NCI-H146 (cell line): ENCODE results near the gene SLMAP.

Experiments used
- DNase-seq: peaks from one replicate; lab custom pipeline; 2025; lab: John Stamatoyannopoulos, UW

Gene SLMAP

DNA sequence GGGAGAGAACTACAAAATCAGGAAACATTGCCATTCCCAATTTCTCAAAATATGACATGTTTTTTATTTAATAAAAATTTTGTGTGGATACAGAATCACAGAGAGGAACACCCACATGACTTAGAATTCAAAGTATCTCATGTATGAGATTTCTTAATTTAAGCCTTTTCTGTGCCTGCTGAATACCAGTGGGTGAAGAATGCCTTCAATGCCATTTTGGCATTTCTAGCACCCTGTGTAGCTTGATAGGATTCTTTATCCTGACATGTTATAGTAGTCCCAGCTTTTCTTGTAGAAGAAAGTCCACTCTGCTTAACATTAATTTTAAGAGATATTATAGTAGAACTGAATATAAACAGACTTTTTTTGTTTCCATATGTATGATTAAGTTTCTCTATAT, 3.1 kb upstream of the SLMAP start:
- DNase-seq, result no peak

DNA sequence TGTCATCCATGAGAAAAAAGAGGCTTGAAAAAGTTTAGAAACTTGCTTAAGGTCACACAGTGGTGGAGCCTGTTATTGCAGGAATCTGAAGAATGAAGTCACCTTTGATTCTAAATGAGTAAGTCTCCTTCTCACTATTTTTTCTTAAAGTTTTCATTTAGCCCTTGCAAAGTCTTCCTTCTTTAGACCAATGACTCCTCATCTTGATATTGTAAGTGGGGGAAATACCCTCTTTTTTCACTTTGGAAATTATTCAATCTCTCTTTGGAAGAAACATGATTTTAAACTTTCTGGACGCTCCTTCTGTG, 787 bp upstream of the SLMAP start:
- peak; percentile 6 for DNase-seq

DNA sequence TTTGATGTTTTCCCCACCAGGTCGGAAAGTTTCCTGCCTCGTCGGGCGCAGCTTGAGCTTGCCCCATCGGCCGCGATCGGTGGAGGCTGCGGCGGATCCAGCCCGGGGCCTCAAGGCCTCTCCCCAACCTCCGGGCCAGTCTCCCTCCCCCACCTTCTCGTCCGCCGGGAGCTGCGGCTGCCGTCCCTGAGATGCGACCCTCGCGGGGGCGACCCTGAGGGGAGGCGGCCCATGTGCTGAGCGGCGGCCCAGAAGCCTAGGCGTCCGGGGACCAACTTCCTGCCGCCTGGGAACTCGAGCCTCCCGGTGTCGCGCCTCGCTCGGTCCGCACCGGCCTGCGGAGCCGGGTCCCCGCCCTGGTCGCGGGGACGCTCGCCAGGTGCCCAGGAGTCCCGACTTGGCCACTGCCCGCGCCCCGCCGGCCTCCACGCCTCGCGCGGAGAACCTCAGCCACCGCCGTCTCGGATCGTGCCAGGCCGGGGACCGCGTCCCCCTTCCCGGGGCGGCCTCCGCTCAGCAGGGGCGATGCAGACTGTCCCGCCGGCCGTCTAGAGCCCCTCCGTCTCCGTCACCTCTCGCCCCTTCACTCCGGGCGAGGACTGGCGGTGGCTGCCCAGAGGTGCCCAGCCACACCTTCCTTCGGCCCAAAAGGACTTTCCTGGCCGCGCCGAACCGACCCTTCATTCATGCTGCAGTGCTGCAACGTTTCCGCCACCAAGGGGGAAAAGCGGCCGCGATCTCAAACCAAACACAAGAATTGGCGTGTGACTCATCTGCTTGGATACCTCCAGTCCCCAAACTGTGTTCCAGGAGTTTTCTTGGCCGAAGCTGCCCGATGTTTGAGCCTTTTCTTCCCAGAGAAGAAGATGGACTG, 656 bp downstream of the SLMAP start:
- peak; percentile 28 for DNase-seq

DNA sequence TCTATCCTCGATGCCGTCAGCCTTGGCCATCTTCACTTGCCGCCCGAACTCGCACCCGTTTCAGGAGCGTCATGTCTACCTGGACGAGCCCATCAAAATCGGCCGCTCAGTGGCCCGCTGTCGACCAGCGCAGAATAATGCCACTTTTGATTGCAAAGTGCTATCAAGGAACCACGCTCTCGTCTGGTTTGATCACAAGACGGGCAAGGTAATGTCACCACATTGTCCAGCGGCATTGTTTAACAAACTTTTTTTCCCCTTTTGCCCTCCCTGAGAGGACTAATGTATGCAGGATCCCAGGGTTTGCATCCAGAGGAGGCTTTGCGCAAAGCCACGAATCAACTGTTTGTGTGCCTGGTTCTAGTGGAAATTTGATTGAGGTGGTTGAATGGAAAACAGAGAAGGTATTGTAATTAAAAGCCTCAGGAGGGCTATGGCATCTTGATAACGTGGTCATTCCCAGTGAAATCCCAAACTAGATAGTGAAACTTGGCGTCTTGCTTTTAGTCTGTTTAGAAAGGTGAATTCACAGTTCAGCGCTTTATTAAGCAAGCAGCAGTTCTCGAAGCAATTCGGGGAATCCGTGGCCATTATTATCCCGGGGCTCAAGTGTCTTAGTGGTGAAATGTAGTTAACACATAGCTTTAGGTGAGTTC, 1.7 kb downstream of the SLMAP start:
- no peak for DNase-seq

DNA sequence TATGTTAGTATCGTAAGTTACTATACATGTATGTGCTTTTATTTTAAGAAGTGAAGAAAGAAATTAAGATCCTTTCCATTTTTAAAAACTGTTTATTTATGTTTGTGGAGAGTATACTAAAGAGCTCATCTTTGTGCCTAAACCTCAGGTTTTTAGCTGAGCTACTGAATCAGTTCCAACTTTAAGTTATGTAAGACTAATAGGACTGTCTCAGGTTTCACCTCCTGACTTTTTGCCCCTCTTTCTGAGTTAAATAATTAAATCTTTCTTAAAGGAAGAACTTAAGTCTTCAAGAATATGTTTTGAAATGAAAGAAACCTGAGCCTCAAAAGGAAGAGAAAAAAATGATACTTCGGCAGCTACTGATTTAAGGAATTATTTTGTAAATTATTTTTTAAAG, 2.6 kb downstream of the SLMAP start:
- DNase-seq, result no peak

DNA sequence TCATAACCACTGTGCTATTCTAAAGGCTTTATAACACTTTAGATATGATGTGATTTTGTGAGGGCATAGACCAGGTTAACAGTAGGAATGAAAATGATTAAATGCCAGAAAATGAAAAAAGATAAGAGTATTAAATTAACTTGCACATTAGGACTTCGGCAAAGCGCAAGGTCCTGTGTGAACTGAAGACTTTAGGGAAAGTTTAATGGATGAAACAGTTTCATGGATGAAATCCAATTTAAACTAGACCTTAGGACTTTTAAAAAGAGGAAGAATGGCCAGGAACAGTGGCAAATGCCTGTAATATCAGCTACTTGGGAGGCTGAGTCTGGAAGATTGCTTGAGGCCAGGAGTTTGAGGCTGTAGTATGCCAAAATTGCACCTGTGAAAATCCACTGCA, 8.7 kb downstream of the SLMAP start:
- no peak for DNase-seq

DNA sequence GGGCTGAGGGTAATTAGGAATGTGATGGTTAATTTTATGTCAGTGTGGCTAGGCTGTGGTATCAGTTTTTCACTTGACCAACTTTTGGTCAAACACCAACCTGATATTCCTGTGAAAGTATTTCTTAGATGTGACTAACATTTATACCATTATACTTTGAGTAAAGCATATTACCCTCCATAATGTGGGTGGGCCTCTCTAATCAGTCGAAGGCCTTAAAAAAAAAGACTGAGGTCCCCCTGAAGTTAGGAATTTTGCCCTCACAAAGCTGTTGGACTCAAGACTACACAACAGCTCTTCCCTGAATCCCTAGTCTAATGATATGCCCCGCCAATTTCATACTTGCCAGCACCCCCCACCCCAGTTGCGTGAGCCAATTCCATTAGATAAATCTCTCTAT, 12.5 kb downstream of the SLMAP start:
- no peak for DNase-seq

DNA sequence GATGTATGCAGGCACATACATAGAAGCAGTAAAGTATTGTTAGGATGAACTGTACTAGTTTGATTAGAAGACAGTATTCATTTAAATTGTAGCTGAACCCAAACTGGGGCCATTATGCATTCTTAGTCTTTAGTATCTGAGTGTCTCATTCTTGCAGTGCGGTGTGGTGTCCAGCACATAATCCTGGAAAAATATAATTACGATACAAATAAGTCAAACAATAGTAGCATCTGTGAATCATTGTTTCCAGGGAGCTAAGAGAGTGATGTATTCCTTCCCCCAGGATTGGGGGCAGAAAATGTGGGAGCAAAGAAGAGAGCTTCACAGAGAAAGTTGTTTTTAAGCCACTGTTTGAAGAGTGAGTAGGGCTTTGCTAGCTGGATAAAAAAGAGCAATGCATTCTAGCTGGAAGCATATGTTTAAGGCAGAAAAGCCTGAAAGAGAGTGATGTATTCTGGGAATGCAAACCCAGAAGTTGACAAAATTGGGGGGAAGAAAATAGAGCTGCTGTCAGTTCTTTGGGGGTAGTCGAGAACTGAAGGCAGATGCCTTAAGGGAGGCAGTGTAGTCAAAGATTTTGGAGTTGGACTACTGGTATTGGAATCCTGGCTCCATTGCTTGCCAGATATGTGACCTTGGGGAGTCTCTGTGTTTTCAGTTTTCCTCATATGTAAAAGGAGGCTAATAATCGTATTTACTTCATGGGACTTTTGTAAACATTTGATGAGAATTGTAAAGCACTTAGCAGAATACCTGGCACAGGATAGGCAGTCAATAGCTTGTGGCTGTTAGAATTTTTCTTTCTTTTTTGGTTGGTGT, 14.1 kb downstream of the SLMAP start:
- DNase-seq, result no peak

DNA sequence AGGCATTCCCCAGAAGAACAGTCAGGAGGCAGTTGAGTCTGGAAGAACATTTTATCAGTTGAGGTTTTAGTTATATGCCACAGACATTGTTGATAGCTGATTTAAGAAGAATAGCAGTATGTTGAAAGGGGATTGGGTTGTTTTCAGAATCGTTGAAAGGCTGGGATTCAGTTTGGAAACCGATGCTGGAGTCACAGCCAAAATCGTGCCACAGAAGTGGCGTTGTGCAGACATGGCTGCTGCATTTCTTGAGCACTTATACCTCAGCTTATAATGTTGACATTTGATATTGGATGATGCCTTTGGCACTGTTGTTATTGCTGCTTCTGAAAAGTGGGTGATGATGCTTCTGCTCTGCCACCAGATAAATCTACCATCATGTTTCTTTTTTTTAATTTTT, 16.1 kb downstream of the SLMAP start:
- DNase-seq, result no peak

DNA sequence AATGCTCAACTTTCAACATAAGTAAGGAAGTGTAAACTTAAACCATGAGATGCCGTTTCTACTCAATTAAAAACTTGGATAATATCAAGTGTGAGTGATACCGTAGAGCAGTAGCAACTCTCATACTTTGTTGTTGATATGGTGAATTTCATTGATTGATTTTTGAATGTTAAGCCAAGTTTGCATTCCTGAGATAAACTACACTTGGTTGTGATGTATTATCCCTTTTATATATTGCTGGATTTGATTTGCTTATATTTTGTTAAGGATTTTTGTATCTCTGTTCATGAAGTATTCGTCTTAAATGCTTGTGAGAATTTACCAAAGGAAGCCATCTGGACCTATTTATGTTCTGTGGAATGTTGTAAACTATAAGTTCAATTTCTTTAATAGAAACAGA, 21.7 kb downstream of the SLMAP start:
- no peak for DNase-seq

DNA sequence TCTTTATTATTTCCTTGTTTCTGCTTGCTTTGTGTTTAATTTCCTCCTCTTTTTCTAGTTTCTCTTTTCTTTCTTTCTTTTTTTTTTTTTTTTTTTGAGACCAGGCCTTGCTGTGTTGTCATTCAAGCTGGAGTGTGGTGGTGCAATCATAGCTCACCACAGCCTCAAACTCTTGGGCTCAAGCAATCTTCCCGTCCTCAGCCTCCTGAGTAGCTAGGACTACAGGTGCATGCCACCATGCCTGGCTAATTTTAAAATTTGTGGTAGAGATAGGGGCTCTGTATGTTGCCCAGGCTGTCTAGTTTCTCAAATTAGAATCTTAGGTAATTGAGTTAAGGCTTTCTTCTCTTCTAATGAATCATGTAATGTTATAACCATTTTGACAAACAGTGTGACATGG, 22.4 kb downstream of the SLMAP start:
- no peak for DNase-seq

DNA sequence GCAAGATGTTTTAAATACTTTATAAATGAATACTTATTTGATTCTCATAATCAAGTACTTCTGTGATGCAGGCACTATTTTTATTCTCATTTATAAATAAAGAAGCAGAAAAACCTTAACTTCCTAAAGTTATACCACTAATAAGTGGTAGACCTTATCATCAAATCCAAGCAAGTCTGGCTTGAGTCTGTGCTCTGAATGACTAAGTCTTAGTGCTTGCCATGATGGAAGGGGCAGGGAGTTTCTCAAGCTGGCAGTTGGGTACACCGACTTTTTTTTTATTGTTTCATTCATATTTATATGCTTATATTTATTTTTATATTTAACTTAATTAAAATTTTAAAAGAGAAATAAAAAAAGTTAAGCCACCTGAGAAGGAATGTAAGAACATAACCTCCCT, 23.6 kb downstream of the SLMAP start:
- no peak for DNase-seq

DNA sequence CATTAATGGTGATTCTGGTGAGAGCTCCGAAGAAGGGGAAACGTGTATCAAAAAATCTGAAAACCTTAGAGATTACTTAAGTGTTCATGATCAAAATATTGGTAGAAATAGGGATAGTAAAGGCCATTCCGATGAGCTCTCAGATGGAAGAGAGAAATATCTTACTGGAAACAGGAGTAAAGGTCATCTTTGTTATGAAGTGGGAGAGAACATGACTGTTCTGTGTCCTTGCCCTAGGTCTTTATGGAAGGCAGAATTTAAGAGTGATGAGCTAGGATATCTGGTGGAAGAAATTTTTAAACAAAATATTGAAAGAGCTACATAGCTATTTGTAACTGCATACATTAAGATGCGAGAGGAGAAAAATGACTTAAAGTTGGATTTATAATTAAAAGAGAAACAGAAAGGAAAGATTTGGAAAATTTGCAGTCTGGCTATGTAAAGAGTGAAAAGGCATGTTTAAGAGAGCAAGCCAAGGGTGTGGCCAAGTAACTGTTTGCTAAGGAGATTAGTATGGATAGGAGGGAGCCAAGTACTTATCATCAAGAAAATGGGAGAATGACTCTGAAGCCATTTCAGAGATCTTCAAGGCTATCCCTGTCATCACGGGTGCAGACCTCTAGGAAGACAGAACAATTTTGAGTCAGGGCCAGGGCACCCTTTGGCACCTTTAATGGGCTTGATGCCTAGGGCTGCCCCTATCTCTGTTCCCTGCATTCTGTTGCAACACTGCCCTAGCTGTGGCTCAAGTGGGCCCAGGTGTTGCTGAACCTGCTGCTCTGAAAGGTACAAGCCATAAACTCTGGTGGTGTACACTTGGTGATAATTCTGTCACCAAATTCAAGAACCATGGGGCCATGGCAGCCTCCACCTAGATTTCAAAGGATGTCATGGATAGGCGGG, 27.3 kb downstream of the SLMAP start:
- no peak for DNase-seq

DNA sequence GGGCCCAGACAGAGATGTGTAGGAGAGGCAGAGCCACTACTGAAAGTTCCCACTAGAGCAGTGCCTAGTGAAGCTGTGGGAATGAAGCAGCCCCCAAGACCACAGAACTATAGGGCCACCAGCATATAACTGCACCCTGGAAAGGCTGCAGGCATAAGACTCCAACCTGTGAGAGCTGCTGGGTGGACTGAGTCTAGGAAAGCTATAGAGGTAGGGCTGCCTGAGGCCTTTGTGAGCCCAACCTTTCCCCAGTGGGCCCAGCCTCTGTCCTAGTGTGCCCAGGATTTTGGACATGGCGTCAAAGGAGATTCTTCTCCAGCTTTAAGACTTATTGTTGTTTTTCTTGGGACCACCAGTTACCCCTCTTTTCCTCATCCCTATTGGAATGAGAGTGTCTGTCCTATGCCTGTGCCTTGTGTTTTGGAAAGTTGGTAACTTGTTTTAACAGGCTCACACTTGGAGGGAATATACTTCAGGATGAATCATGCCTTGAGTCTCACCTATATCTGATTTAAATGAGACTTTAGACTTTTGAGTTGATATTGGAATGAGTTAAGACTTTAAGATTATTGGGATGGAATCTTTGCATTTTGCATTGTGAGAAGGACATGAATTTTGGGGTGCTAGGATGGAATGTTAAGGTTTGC, 28.1 kb downstream of the SLMAP start:
- DNase-seq, result no peak

DNA sequence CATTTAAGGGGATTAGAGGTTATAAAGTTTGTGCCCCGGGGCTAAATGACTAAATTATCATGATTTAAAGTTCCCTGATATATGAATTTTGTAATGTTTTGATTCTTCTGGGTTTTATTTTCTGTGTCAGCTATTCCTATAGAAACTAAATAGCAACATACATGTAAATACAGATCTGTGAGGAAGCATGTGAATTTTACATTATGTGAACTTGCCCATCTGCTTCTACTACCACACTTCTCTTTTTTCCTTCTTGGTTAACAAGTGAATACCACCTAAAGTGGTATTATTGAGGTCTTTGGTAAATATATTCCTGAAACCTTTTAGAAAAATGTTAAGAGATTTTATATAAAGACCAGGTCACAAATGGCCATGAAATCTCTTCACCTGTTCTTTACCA, 29.3 kb downstream of the SLMAP start:
- no peak for DNase-seq

DNA sequence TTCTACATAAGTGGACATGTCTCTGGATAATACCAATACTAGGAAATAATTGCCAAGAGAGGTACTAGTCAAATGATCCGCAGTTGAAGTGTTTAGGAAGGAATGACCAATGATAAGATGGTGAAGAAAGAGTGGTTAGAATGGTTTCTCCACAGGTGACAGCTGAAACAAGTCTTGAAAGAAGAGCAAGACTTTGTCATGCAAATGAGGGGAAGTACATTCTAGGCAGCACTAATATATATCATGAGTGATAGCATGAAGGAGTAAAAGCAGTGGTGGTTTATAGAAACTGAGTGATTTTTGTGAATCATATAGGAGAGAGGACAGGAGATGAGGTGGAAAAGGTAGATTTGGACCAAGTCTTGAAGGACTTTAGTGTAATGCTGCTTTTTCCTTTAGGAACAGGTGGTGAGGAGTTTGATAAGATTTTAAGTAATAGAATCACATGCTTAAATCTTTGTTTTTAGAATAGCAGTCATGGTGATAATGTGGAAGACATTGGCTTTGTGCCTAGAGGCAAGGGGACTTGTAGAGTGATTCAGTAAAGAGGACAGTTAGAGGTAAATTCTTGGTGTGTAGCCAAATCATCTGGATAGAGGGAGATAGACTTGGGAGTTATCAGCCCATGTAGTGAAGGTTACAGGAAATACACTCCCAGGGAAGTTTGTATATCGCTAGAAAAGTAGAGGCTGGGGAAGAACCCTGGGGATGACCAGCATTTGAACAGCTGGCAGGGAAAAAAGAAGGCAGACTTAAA, 31.9 kb downstream of the SLMAP start:
- no peak for DNase-seq

DNA sequence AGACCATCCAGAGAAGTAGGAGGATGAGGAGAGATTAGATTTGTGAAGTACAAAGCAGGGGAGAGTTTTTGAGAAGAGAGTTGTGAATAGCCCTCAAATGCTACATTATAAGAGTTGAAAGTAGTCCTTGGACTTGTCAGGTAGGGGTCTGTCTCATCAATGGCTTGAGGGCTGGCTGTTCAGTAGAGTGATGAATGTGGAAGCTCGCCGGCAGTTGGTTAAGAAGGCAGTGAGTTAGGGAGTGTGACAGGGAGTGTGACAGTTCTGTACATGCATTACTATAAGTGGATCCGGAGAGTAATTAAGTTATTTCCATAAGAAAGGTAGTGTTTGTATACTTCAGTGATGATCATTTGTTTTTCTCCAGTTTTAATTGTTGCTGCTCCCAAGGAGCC, 32.5 kb downstream of the SLMAP start:
- no peak for DNase-seq

DNA sequence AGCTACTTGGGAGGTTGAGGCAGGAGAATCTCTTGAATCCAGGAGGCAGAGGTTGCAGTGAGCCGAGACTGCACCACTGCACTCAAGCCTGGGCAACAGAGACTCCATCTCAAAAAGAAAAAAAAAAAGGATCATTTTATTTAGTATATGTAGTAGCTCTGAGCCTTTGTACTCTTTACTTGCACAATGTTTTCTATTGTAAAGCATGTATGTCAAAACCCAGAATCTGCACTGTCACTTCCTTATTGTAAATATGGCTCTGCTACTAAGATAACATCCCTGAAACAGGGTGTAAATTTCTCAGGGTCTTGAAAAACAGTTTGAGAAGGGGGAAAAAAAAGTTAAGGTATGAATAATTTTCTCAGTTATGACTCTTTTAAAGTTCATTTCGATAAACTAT, 35.1 kb downstream of the SLMAP start:
- no peak for DNase-seq

DNA sequence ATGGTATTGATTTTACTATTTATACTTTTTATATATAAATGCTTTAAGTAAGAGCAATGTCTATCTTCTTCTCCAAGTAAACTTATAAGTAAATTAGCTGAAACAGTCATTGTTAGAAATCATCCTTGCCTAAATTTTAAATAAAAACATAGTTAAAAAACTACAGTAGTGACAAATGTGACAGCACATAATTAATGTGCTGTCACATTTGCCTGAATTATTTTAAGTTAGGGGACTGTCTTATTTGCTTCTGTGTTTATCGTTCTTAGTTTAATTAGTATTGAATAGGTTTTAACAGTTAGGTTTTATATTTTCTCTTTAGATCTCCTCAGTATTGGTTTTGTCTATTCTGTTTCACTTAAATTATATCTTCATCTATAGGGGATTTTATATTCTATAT, 36.1 kb downstream of the SLMAP start:
- no peak for DNase-seq

DNA sequence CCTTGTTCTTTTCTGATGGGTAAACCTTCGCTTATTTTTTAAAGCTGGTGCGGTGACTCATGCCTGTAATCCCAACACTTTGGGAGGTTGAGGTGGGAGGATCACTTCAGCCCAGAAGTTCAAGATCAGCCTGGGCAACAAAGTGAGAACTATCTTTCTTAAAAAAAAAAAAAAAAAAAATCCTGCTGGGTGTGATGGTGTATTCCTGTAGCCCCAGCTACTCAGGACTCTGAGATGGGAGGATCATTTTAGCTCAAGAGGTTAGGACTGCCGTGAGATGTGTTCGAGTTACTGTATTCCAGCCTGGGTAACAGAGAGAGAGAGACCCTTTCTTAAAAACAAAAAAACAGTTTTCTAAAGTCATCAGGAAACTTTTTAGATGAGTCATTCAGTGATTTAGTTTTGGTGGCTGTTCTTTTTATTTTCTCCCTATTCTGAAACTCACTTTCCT, 37.7 kb downstream of the SLMAP start:
- no peak for DNase-seq

DNA sequence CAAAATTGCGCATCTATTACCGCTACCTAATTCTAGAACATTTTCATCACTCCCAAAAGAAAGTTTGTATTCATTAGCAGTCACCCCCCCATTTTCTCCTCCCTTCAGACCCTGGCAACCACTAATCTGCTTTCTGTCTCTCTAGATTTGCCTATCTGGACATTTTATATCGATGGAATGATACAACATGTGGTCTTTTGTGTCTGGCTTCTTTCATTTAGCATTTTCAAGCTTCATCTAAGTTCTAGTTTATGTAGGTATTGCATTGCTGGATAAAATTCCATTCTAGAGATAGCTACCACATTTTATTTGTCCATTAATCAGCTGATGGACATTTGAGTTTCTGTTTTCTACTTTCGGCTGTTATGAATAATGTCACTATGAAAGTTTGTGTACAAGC, 38.4 kb downstream of the SLMAP start:
- DNase-seq, result no peak
